ENCODE measurements around the gene ATP2A2.
"Not testable (repeated sequence)": the region's sequence is repeated elsewhere in the genome, so short reads cannot be mapped to it uniquely, and the experiment has no call there.

ATP2A2 gene

GRCh38 chr12:110355073-110355472 lies 74.0 kb downstream of the ATP2A2 start:
- no peak for TF ChIP-seq JUND (IDR thresholded peaks at IDR 0.05; ENCODE audit: low read depth)
- in situ Hi-C loops (cut with HindIII; ENCODE audit: low pct_unique_long_range_greater_than_20kb, low sequenced_read_pairs) = no loop called here

GRCh38 chr12:110358384-110359097 lies 77.5 kb downstream of the ATP2A2 start:
- in situ Hi-C loops (cut with HindIII; ENCODE audit: low pct_unique_long_range_greater_than_20kb, low sequenced_read_pairs) = not testable (repeated sequence)
- DNase-seq (ENCODE audit: low read depth in 1 of 2, low spot score in 1 of 2) = peak in 1 of 2 experiments; percentile 38

More at GRCh38 chr12:110355073-110355472, 74.0 kb downstream of the ATP2A2 start:
- DNase-seq (ENCODE audit: low read depth in 1 of 2, low spot score in 1 of 2) = peak in 1 of 2 experiments; percentile 65

DNA sequence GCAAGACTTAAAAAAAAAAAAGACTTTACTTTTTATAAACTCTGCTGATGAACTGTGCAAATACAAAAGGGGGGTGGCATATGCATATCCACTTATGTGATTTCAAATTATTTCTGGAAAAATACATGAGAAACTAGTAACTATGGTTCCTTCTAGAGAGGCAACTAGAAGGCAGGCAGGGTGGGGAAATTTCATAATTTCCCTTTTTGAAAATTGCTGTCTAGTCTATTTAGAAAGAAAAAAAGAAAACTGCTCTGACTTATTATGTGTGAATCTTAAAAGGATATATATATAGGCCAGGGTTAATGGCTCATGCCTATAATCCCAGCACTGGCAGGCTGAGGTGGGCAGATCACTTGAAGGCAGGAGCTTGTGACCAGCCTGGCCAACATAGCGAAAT lies 80.2 kb downstream of the ATP2A2 start:
- no peak for DNase-seq (ENCODE audit: low read depth in 1 of 2, low spot score in 1 of 2)
- no peak for TF ChIP-seq JUND (IDR thresholded peaks at IDR 0.05; ENCODE audit: low read depth)
- in situ Hi-C loops (cut with HindIII; ENCODE audit: low pct_unique_long_range_greater_than_20kb, low sequenced_read_pairs) = no loop called here

- in situ Hi-C loops (cut with HindIII; ENCODE audit: low pct_unique_long_range_greater_than_20kb, low sequenced_read_pairs) = no loop called here
- no peak for TF ChIP-seq JUND (IDR thresholded peaks at IDR 0.05; ENCODE audit: low read depth)
- DNase-seq (ENCODE audit: low read depth in 1 of 2, low spot score in 1 of 2) = no peak
Observed at GRCh38 chr12:110365489-110366320, 84.7 kb downstream of the ATP2A2 start.

- in situ Hi-C loops (cut with HindIII; ENCODE audit: low pct_unique_long_range_greater_than_20kb, low sequenced_read_pairs) = no loop called here
- DNase-seq (ENCODE audit: low read depth in 1 of 2, low spot score in 1 of 2) = no peak
- TF ChIP-seq JUND (IDR thresholded peaks at IDR 0.05; ENCODE audit: low read depth) = no peak
Observed at GRCh38 chr12:110366321-110367142, 85.5 kb downstream of the ATP2A2 start.

DNA sequence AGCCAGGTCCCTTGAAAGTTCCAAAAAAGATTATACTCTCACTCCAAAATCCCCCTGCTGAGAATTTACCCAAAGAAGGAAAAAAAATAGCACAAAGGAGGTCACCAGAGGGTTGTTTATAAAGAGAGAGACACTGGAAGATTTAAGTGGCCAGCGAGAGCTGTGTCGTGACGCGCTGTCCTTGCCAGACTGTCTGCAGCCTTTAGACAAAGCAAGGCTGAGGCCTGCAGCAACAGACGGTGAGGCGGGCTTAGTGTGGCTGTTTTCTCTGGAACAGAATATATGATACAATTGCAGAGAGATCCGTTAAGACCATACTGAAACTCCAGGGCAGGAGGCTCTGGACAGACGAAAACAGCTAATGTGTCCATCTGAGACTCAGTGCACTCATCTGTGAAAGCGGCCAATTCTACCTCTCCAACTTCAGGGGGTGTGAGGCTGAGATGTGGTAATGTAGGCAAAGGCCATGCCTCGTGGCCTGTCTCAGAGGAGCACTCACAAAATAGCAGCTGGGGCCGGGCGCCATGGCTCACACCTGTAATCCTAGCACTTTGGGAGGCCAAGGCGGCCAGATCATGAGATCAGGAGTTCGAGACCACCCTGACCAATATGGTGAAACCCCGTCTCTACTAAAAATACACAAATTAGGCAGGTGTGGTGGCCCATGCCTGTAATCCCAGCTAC lies 86.3 kb downstream of the ATP2A2 start:
- no peak for DNase-seq (ENCODE audit: low read depth in 1 of 2, low spot score in 1 of 2)
- in situ Hi-C loops (cut with HindIII; ENCODE audit: low pct_unique_long_range_greater_than_20kb, low sequenced_read_pairs) = no loop called here
- TF ChIP-seq JUND (IDR thresholded peaks at IDR 0.05; ENCODE audit: low read depth) = no peak

DNA sequence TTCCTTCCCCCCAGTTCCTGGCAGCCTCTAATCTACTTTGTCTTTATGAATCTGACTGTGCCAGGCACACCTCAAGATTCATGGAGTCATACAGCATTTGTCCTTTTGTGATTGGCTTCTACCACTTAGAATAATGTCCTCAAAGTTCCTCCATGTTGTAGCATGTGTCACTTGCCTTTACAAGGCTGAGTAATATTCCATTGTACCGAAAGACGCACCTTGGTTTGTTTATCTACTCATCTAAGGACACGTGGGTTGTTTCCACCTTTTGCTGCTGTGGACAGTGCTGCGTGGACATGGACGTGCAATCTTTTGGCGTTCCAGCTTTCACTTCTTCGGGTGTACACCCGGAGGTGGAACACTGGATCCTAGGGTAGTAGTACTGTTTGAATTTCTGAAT lies 88.9 kb downstream of the ATP2A2 start:
- DNase-seq (ENCODE audit: low read depth in 1 of 2, low spot score in 1 of 2) = no peak
- no peak for TF ChIP-seq JUND (IDR thresholded peaks at IDR 0.05; ENCODE audit: low read depth)
- in situ Hi-C loops (cut with HindIII; ENCODE audit: low pct_unique_long_range_greater_than_20kb, low sequenced_read_pairs) = no loop called here

GRCh38 chr12:110370732-110371231 lies 89.7 kb downstream of the ATP2A2 start:
- in situ Hi-C loops (cut with HindIII; ENCODE audit: low pct_unique_long_range_greater_than_20kb, low sequenced_read_pairs) = no loop called here
- TF ChIP-seq JUND (IDR thresholded peaks at IDR 0.05; ENCODE audit: low read depth) = no peak
- no peak for DNase-seq (ENCODE audit: low read depth in 1 of 2, low spot score in 1 of 2)

- TF ChIP-seq JUND (IDR thresholded peaks at IDR 0.05; ENCODE audit: low read depth) = no peak
- in situ Hi-C loops (cut with HindIII; ENCODE audit: low pct_unique_long_range_greater_than_20kb, low sequenced_read_pairs) = no loop called here
- DNase-seq (ENCODE audit: low read depth in 1 of 2, low spot score in 1 of 2) = no peak
Observed at GRCh38 chr12:110371408-110372055, 90.5 kb downstream of the ATP2A2 start.

GRCh38 chr12:110372056-110372425 lies 91.0 kb downstream of the ATP2A2 start:
- in situ Hi-C loops (cut with HindIII; ENCODE audit: low pct_unique_long_range_greater_than_20kb, low sequenced_read_pairs) = no loop called here
- DNase-seq (ENCODE audit: low read depth in 1 of 2, low spot score in 1 of 2) = no peak
- no peak for TF ChIP-seq JUND (IDR thresholded peaks at IDR 0.05; ENCODE audit: low read depth)

- in situ Hi-C loops (cut with HindIII; ENCODE audit: low pct_unique_long_range_greater_than_20kb, low sequenced_read_pairs) = no loop called here
Observed at GRCh38 chr12:110373025-110373424, 92.0 kb downstream of the ATP2A2 start.

More at GRCh38 chr12:110373025-110373424, 92.0 kb downstream of the ATP2A2 start:
- no peak for DNase-seq (ENCODE audit: low read depth in 1 of 2, low spot score in 1 of 2)
- no peak for TF ChIP-seq JUND (IDR thresholded peaks at IDR 0.05; ENCODE audit: low read depth)
